HG03520 (cell line): Measurements from ENCODE around the gene INF2.
"Not testable (repeated sequence)": the region's sequence is repeated elsewhere in the genome, so short reads cannot be mapped to it uniquely, and the experiment has no call there.

ENCODE experiments used
- ATAC-seq: cut with Tn5 transposase; IDR thresholded peaks from one replicate; pipeline ENCODE4 v1.9.1; 2021; ENCODE audit warnings: mild to moderate bottlenecking, moderate library complexity; ENCODE audit not compliant: unreplicated experiment

INF2 gene

DNA sequence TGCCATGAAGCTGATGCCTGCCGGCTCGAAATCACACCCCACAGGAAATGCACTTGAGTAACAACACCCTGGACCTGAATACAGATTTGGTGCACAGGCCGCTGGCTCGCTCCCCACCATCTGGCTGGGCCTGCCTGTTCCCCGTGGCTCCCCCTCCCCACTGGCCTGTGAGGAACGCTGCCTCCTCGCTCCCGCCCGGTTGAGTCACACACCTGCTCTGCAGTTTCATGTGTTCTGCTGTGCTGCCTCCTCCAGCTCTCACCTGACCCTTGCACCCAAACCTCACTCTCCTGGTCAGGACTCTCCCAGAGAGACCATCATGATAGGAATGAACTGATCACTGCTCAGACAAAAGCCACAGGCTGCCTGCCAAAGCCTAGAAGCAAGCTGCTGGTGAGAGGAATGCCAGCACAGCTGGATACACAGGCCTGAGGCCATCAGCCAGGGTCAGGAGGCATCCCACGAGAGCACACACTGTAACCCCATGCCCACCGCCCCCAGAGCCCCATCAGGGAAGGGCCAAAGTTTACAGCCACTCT lies 59.8 kb downstream of the INF2 start:
- no peak for ATAC-seq

DNA sequence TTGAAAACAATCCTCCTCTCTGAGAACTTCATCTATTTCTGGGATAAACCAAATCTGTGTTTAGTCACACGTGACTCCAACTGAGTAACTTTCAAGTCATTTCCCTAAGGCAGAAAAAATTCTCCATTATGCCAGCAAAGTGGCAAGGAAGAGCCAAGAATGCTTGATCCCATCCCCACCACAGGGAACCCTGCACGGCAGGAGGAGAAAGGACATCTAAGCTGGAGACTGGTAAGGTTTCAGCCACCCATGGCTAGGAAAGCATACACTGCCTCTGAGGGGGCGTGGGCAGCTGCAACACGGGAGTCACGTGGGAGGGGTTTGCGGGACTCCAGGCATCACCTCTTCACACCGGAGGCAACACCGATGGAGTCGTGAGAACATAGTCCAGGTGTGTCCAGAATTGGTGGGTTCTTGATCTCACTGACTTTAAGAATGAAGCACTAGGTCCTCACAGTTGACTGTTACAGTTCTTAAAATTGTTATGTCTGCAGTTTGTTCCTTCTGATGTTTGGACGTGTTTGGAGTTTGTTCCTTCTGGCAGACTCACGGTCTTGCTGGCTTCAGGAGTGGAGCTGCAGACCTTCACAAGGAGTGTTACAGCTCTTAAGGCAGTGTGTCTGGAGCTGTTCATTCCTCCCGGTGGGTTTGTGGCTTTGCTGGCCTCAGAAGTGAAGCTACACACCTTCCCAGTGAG lies 60.8 kb downstream of the INF2 start:
- no peak for ATAC-seq

DNA sequence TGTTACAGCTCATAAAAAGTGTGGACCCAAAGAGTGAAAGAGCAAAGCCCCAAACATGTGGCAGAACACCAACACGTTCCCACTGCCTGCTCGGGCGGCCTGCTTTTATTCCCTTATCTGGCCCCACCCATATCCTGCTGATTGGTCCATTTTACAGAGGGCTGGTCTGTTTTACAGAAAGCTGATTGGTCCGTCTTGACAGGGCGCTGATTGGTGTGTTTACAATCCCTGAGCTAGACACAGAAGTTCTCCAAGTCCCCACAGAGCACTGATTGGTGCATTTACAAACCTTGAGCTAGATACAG lies 61.3 kb downstream of the INF2 start:
- ATAC-seq: not testable (repeated sequence)

DNA sequence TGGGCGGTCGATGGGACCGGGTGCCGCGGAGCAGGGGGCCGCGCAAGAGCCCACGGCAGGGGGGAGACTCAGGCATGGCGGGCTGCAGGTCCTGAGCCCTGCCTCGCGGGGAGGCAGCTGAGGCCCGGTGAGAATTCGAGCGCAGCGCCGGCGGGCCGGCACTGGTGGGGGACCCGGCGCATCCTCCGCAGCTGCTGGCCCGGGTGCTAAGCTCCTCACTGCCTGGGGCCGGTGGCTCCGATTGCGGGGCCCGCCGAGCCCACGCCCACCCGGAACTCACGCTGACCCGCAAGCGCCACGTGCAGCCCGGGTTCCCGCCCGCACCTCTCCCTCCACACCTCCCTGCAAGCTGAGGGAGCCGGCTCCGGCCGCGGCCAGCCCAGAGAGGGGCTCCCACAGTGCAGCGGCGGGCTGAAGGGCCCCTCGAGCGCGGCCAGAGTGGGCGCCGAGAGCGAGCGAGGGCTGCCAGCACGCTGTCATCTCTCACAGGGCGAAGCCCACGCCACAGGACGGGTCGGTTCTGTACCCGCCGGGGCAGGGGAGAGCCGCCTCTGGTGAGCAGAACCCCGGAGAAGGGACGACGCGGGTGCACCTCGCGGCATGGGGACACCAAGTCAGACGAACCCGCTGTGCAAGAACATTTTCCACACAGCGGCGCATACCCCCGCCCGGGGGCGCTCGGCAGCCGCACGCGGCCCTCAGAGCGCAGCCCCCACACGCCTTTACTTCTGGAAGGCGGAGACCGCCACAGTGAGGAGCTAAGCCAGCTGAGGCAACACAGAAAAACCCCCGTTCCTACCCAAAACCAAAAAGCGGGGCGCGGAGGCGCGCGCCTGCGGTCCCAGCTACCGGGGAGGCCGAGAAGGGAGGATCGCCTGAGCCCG lies 62.4 kb downstream of the INF2 start:
- no peak for ATAC-seq

DNA sequence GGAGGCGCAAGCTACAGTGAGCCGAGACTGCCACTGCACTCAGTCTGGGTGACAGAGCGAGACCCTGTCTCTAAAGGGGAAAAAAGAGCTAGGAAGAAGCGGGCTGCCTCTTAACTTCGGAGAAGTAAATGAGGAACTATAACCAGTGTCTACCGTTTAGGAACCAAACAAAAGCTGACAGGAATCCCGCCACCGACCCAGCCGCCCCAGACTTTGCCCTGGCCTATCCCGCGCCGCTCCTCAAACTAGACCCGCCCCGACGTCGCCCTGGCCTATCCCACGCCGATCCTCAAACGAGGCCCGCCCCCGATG lies 63.0 kb downstream of the INF2 start:
- peak; percentile 2 for ATAC-seq

DNA sequence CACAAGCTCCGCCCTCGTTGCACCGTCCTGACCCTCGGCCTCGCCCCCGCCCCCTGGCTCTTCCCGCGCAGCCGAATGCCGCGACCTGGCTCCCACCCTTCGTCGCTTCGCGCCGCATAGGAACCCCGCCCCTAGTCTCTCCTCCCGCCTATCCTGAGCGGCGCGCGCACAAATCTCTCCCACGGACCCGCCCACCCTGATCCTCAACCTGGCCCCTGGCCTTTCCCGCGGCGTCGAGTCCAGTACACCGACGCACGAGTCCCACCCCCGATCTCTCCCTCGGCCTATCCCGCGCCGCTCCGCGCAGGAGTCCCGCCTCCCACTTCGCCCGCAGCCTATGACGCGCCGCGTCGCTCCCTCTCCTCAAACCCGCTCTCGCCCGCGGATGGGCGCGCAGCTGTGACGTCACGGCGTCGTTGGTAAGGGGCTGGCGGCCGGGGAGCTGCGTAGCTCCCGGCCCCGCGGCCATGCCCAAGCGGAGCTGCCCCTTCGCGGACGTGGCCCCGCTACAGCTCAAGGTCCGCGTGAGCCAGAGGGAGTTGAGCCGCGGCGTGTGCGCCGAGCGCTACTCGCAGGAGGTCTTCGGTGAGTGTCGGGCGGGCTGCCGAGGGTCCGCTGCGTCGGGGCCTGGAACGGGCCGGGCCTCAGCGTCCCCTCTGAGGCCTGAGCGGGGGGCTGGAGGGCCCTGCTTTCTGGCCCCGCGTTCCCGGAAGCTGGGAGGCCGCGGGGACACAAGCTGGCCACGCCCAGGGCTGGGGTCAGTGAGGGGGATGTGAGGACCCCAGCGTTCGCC lies 63.5 kb downstream of the INF2 start, which contains the start of gene SIVA1:
Gene SIVA1, plus strand, starts transcription at position 413 of the 793 bp plus-strand sequence. Its CDS starts 55 bp downstream, at position 468.
- ATAC-seq: peak; percentile 87

DNA sequence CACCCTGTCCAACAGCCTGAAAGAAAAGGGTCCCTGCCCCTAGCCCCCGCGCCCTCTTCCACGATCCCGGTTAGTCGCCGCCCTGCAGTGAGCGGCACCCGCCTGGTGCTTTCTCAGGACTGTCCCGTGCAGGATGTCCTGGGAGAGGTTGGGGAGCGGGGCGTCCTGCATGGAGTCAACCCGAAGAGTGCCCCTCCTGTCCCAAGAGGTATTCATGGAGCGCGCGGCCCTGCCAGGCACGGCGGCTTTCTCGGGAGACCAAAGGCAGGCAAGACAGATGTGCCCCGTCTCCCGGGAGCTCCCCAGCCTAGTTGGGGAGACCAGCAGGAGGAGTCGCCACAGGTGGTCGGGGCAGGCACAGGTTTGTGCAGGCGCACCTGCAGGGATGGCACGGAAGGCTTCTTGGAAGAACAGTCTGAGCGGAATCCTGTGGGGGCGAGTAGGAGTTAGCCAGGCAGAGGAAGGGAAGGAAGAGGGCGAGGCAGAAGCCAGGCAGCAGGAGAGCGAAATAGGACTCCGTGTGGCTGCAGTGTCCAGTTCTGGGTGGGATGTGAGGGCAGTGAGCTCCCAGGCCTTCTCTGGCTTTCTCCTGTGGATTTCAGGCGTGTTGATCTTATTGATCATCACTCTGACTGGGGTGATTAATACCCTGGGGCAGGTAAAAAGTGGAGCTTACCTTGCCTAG lies 64.3 kb downstream of the INF2 start:
- ATAC-seq: no peak

DNA sequence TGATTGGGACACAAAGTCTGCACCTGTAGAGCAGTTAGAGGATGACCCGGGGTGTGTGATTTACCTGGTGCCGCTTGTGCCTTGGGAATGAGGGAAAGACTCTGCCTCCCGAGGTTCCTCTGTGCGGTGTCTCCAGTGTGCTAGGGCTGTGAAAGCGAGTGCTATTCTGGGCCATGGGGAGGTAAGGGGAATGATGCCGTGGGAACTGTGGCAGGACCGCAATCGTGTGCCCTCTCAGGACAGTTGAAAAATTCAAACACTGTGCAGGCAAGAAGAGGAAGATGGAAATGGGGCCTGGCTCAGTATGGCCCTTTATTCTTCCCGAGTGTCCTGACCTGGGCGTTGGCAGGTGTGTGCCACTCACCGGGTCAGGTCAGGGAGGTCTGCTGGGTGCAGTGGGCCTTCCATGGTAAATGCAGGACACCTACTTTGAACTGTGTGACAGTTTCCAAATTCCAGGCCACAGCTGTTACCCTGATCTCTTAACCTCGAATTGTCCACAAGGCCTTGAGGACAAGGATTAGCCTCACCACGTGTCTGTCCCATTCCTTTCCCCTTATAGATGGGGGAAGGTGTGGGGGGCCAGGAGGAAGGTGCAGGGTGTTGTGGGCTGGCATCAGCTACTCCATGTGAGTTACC lies 64.9 kb downstream of the INF2 start:
- no peak for ATAC-seq

DNA sequence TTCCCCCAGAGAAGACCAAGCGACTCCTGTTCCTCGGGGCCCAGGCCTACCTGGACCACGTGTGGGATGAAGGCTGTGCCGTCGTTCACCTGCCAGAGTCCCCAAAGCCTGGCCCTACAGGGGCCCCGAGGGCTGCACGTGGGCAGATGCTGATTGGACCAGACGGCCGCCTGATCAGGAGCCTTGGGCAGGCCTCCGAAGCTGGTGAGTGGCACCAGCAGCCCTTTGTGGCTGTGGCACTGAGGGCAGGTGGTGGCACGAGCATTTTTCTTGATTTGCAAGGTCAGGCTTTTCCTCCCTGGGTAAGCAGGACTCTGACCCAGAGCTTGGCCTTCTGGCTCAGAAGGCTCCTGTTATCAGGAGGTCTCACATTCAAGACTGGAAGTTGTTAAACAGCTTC lies 66.2 kb downstream of the INF2 start:
- no peak for ATAC-seq

DNA sequence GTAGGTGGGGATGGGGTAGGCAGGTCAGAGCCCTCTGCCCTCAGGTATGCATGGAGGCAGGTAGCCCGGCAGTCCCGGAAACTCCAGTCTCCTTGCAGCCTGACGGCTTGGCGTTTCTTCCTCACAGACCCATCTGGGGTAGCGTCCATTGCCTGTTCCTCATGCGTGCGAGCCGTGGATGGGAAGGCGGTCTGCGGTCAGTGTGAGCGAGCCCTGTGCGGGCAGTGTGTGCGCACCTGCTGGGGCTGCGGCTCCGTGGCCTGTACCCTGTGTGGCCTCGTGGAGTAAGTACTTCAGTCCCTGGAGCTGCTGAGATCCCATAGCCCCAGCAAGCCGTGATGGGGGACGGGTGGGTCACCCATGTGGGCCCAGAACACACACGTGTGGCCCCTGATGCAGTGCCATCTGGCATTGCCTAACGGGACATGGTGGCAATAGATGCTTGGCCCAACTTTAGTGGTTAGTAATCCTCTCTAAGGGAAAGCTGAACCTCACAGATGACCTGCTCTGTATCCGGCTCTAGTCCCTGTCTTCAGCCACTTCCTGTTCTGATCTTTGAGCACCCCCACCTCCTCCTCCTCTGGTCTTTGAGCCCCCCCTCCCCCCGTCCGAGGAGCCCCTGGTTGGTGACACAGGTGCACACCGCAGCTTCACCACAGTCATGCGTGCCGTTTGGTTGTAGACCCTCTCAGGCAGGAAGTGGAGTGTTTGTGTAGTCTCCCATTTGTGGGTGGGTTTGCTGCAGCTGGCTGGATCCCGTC lies 67.2 kb downstream of the INF2 start:
- no peak for ATAC-seq

DNA sequence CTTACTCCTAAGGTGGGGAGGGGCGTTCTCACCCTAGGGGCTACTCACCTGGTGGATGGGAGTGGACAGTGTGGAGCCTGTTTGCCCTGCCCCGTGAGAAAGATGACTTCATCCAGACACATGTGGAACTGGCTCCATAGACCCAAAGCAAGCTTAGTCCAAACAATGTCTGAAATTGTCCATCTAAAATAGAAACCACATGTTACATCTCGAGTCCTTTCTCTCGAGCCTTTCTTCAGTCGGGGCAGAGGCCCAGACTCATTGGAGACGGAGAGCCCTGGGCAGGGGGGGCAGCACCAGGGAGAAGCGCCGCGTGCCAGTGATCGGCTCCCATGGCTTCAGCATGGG lies 67.8 kb downstream of the INF2 start:
- no peak for ATAC-seq

DNA sequence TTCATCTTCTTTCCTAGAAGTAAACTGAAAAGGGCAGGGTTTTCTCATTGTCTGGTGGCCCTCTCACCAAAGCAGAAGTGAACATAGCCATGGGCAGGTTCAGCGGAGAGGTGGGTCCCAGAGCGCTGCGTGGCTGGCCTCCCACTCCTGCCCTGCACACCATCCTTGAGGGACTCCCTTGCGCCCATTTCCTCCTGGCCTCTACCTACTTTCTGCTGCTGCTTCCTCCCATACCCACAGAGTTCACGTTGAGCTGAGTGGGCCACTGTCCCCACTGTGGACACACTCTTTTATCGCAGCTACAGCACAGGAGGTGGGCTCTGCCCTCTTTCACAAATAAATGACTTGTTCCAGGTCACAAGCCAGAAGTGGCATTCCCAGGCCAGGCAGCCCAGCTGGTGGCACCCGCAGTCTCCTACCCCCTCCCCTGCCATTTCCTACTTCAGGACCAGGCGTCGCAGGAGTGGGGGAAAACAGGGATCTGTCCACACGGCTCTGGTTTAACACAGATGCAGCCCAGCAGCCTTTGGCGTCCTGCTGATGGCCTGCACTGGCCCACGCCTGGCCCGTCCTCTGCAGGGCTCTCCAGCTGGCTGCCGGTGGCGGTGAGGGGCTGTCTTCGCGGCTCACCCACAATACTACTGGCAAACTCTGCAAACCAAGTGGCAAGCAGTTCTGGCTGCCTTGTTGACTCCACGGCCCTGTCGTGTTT lies 68.4 kb downstream of the INF2 start:
- no peak for ATAC-seq

DNA sequence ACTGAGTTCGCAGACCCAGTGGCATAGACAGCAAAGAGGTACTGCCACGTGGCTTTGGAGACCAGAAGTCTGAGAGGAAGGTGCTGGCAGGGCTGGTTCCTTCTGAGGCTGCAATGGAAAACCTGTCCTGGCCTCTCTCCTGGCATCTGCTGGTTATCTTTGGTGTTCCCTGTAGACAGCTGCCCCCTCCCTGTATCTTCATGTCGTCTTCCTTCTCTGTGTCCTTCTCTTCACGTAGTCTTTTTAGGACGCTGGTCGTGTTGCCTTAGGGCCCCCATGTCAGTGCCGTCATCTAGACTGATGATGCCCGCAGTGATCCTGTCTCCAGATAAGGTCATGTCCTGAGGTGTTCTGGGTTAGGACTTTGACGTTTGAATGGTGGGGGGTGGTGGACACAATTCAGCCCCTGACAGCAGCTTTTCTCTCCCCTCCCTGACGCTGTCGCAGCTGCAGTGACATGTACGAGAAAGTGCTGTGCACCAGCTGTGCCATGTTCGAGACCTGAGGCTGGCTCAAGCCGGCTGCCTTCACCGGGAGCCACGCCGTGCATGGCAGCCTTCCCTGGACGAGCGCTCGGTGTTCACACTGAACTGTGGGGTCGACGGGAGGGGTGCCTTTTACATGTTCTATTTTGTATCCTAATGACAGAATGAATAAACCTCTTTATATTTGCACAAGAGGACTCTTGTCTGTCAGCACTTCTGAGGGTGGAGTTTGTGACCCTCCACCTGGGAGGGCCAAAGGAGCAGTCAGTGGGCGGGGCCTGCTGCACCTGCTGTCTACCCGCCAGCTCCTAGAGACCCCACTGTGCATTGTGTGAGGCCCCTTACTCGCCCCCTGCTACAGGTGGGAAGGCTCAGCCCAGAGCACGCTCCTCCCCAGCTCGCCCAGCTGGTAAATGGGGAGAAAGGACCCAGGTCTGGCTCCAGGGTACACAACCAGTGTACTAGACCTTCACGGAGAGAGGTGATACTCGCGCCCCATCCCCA lies 69.9 kb downstream of the INF2 start:
- no peak for ATAC-seq

DNA sequence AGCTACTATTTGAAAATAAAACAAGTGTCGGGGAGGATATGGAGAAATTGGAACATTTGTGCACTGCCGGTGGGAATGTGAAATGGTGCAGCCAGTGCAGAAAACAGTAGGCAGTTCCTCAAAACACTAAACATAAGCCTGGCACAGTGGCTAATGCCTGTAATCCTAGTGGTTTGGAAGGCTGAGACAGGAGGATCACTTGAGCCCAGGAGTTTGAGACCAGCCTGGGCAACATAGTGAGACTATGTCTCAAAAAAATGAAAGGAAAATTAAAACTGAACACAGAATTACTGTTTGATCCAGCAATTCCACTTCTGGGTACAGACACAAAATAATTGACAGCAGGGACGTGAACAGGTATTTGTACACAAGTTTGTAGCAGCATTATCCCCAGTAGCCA lies 76.1 kb downstream of the INF2 start:
- no peak for ATAC-seq

DNA sequence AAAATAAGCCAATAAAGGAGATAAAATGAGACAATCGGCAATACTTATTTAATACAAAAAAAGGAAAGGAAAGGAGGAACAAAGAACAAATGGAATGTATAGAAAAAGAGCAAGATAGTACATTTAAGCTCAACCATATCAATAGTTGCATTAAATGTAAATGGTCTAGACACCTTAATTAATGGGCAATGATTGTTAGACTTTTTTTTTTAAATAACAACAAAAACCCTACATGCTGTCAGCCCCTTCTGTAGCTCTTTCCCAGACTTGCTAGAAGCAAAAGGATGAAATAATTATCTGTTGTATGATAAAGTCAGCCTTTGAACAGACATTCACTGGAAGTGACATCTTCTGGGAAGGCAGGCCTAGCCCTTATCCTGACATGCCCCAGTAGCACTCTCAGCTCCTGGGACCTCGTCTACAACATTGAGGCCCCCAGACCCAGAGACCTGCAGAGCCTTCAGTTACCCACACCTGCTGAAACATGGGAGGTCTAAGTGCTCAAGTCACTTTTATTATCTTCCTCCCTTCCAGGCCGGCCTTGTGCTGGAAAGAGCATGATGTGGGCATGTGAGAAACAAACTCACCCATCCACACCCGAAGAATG lies 76.9 kb downstream of the INF2 start:
- ATAC-seq: no peak

DNA sequence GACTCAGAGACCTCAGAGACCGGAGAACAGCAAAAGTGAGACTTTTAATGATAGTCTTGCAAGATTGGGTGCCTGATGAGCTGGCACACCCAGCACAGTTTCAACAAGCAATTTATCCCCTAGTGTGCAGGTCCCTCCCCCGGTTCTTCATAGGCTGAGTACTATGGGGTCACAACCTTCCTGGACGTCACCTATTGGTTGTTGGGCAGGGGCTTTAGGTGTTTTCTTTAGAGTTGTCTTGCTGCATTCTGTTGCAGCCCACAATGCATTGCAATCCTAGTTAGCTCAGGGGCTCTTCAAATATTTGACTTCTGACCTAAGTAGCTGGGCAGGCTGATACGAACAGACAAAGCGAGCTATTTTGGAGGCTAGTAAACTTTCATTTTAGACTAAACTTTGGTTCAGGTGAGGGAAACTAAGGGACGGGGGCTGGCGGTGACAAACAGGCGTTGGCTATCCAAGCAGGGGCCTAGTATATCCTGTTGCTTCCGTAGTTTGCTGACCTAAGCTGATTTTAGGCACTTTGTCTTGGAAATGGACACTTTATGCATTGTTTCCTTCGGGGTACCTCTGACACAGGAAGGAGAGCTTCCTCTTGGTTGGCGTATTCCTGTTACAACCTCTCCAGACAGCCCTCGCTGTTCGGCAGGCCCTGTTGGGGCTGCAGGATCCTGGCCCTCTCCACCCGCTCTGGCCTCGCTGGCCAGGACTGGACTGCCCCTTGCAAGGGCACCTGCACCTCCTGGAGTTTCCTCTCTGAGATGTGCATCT lies 77.6 kb downstream of the INF2 start:
- ATAC-seq: no peak

DNA sequence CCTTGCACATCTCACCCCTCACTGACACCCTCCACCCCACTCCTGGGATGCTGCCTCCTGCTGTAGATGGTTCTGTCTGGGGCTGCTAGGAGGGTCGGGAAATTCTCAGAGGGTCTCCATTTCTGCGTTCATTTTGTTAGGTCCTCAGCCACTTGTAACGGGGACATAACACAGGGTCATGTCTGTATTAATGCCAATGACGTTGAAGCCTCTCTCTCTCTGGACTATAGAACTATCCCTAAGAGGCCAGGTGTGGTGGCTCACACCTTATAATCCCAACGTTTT lies 78.2 kb downstream of the INF2 start:
- no peak for ATAC-seq
